ENCODE measurements around the gene LRRC4C.

LRRC4C gene

DNA sequence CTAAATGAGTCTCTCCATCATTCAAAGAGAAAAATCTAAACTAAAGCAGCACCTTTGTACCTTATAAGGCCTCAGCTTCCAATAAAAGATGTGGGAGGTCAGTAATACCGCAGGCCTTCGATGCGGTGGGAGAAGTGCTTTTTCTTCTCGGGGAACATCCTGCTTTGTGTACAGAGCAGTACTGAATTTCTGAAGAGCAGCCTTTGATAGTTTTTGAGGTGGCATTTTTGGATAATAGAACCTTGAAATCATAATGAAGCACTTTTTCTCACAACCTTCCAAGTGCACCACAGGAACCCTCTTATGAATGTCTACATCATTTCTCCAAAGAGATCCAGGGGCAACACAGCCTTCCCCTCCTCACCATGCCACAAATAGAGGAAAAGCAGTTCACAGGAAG lies 39.6 kb downstream of the LRRC4C start:
- in situ Hi-C loops (cut with HindIII; ENCODE audit: low sequenced_read_pairs): no loop called here

GRCh38 chr11:41414771-41415440 lies 44.5 kb downstream of the LRRC4C start:
- in situ Hi-C loops (cut with HindIII; ENCODE audit: low sequenced_read_pairs): no loop called here

- in situ Hi-C loops (cut with HindIII; ENCODE audit: low sequenced_read_pairs): no loop called here
Observed at GRCh38 chr11:41413843-41414242, 45.6 kb downstream of the LRRC4C start.

- in situ Hi-C loops (cut with HindIII; ENCODE audit: low sequenced_read_pairs): loop anchor here (5.0 kb wide), 1 partner anchor 46 kb away; no protein-coding TSS in a partner anchor
Observed at GRCh38 chr11:41405812-41406211, 53.6 kb downstream of the LRRC4C start.

GRCh38 chr11:41404109-41404508 lies 55.3 kb downstream of the LRRC4C start:
- in situ Hi-C loops (cut with HindIII; ENCODE audit: low sequenced_read_pairs): no loop called here

GRCh38 chr11:41403458-41403857 lies 56.0 kb downstream of the LRRC4C start:
- in situ Hi-C loops (cut with HindIII; ENCODE audit: low sequenced_read_pairs): no loop called here

DNA sequence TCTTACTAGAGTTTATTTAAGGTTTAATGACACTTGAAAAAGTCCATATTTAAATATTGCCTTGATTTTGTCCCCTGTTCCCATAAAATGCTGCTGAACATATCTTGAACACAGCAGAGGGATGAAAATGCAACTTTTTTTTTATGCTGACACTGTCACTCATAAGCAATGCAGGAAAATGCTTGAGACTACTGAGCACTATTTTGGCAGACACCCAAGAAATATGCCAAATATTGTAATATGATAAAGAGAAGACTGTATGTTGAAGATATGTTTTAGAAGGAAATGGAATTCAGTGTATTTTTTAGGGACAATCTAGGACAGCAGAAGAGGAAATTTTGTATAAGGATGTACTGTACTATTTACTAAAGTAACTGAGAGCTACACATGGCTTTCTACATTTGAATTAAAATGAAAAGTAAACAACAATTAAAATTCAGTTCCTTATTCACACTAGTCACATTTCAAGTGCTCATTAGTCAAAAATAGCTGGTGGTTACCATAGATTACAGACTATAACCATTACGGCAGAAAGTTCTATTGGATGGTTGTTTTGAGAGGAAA lies 58.6 kb downstream of the LRRC4C start:
- in situ Hi-C loops (cut with HindIII; ENCODE audit: low sequenced_read_pairs): no loop called here

GRCh38 chr11:41400124-41400523 lies 59.3 kb downstream of the LRRC4C start:
- in situ Hi-C loops (cut with HindIII; ENCODE audit: low sequenced_read_pairs): no loop called here

DNA sequence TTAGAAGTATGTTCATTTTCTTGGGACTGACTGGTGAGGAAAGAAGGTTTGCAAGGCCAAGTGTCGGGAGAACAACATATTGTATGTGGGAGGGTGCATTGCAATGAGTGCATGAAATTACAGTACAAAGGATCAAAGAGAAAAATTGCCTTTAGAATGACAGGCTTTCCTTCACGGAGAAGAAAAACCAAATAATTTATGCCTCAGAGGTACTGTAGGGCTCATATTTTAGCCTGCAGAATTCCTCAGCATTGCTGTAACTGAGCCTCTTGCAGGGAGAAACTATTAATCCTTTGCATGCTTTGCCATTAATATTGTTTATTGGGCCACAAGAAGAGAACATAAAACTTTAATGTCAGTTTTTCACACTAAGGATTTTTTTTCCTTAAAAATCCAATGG lies 60.1 kb downstream of the LRRC4C start:
- in situ Hi-C loops (cut with HindIII; ENCODE audit: low sequenced_read_pairs): no loop called here

DNA sequence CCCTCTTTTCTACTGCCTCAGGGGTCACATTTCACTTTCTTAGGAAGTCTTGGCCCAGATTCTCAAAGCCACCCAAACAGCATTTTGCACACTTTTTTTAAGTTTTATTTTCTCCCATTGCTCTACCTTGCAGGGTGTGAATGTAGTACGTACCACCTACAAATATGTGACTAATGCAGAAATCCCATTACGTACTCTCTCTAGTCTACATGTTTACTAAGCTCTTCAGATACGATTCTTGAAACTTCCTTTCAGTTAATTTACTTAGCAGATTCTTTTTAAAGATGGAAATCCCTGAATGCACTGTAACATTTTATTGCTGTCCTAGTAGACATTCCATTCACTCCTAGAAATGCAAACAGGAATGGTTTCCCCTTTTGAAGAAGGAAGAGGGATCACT lies 61.3 kb downstream of the LRRC4C start:
- in situ Hi-C loops (cut with HindIII; ENCODE audit: low sequenced_read_pairs): no loop called here

DNA sequence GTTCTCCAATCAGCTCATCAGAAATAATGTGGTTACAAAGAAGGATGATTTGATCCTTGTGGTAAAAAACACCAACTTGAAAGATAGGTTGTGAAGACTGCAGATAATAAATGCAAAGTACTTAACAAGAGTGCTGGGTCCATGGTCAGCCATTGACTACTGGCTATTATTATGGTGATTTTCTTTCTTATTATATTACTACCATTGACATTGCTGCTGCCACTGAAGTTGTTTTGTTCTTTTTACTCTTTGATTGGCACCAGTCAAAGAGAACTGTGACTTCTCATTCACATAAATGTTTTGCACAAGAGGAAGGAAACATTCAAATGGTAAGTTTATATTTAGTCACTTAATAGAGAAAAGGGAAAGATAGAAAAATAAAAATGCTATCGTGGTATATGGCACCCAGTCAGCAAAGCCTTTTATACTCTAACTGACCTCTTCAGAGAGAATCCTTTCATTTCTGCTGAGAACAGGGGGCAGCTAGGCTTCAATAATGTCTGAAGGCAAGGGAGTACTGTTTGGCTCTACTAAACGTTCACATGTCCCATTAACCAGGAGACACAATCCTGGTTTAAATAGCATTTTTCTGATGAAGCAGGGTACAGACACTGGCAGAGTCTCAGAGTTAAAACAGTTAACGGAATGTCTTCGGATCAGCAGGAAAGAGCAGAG lies 64.8 kb downstream of the LRRC4C start:
- in situ Hi-C loops (cut with HindIII; ENCODE audit: low sequenced_read_pairs): no loop called here

DNA sequence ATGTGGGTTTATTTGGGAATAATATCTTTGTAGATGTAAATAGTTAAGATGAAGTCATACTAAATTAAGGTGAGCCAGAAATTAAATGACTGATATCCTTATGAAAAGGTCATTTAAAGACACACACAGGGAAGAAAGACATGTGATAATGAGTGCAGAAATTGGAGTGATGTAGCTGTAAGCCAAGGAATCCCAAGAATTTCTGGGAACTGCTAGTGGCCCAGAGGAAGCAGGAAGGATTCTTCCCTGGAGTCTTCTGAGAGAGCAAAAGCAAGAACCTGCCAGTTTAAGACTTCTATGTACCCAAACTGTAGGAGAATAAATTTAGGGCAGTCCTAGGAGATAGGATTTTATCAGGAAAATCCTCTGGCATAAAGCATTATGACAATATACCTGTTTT lies 66.9 kb downstream of the LRRC4C start:
- in situ Hi-C loops (cut with HindIII; ENCODE audit: low sequenced_read_pairs): no loop called here

DNA sequence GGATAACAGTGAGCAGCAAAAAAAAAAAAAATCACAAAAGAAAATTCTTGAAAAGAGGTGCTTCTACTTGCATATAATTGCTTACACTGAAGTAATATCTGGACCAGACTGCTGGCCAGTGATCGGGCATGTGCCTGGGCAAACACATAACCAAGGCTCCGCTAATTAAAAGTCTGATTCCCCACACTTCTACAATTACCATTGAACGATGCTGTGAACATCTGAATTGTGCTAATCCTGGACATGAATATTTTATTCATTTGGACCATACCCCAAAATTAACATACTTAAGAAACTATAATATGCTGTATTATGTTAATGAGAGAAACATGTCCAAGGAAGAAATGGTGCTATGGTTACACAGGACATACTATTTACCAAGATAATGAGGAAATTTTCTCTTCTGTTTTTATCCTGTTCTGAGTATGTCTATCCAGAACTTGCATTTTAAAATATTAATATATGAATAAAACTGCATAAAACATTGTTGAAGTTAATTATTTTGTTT lies 69.8 kb downstream of the LRRC4C start:
- in situ Hi-C loops (cut with HindIII; ENCODE audit: low sequenced_read_pairs): no loop called here

DNA sequence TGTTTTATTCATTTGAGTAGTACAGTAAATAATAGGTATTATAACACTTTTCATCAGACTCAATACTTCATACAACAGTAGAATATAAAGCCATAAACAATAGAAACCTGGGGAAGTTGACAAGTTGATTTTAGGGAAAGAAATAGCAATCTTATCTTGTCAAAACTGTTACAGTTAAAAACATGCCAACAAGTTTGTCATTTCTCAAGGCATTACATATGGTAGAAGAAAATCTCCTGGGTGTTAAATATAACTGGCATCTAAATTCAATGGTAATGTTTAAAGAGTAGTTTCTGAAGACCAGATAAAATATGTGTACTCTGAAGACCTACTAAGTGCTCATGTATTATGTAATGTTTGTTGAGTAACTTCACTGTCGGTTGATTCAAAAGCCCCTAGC lies 75.1 kb downstream of the LRRC4C start:
- in situ Hi-C loops (cut with HindIII; ENCODE audit: low sequenced_read_pairs): no loop called here

- in situ Hi-C loops (cut with HindIII; ENCODE audit: low sequenced_read_pairs): no loop called here
Observed at GRCh38 chr11:41383768-41384167, 75.7 kb downstream of the LRRC4C start.

- in situ Hi-C loops (cut with HindIII; ENCODE audit: low sequenced_read_pairs): no loop called here
Observed at GRCh38 chr11:41382927-41383326, 76.5 kb downstream of the LRRC4C start.

GRCh38 chr11:41379084-41379483 lies 80.4 kb downstream of the LRRC4C start:
- in situ Hi-C loops (cut with HindIII; ENCODE audit: low sequenced_read_pairs): no loop called here

DNA sequence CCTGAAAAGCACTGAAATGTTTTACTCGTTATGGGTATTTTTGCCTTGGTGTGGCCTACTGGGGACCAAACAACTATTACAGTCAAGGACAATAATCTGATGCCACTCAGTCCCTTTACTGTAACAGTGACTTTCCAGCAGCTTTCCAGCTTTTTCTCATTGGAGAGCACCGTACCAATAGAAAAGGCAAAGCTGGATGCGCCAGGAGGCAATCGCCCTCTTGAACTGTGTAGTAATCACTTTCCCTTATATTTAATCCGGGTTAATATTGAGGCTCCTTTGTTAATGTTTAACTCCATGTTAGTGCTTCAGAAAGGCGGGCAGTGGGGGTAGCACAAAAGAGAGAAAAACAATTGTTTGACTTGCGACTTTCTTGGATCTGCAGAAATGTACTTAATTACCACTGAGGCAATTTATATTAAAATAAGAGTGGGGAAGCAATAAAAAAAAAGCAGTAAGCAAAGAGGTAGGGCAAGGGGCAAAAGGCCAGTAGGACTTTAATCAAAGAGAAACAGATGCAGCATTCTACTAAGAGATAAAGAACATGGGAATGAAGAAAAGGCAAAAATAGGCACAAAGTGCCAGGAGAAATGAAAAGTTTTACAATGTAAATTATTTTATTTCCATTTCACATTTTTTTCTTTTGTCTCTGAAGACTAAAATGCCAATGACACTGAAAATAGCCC lies 81.6 kb downstream of the LRRC4C start:
- in situ Hi-C loops (cut with HindIII; ENCODE audit: low sequenced_read_pairs): no loop called here

- in situ Hi-C loops (cut with HindIII; ENCODE audit: low sequenced_read_pairs): no loop called here
Observed at GRCh38 chr11:41351825-41352224, 107.6 kb downstream of the LRRC4C start.

DNA sequence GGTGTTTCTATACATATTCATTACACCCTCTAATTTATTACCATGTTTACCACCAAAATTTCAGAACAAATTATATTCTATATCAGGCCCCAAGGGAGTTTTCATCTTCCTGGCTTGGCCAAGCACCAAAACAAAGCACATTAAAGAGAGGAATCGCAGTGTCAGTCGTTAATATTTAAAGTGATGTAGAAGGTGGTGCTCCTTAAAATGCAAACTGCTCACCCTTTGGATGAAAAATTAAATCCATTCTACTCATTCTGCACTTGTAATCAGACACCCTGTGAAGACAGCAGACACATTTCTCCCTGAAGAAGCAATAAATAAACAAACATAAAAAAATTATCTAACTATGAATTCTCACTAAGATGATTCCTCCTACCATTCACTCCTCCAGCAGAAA lies 113.4 kb downstream of the LRRC4C start:
- in situ Hi-C loops (cut with HindIII; ENCODE audit: low sequenced_read_pairs): no loop called here
